RWPE2 (cell line): ENCODE results near the gene UHRF2.

ENCODE experiments used
- ATAC-seq: fragments of 200-7000 bp; cut with Tn5 transposase; 3 replicates; pipeline ENCODE4 v1.9.1; 2021; ENCODE audit warnings: low read depth
- DNase-seq: peaks from one replicate; pipeline ENCODE4 v3.0.0-alpha.2; 2020; ENCODE audit warnings: low spot score
- H3K27ac ChIP-seq: fragments of 450-650 bp; 2 replicates; pipeline ENCODE4 v1.5.1; 2017; ENCODE audit warnings: mild to moderate bottlenecking; ENCODE audit not compliant: poor library complexity, severe bottlenecking
- H3K27me3 ChIP-seq: fragments of 250-450 bp; sonication (Bioruptor Pico); 2 replicates; pipeline ENCODE4 v1.5.1; 2021; ENCODE audit warnings: mild to moderate bottlenecking, moderate library complexity; ENCODE audit not compliant: insufficient read depth, poor library complexity, severe bottlenecking
- H3K36me3 ChIP-seq: fragments of 250-450 bp; sonication (Bioruptor Pico); 2 replicates; pipeline ENCODE4 v1.5.1; 2020; ENCODE audit warnings: low read depth, mild to moderate bottlenecking, moderate library complexity
- H3K4me1 ChIP-seq: fragments of 250-450 bp; sonication (Bioruptor Pico); 2 replicates; pipeline ENCODE4 v1.5.1; 2021; ENCODE audit warnings: mild to moderate bottlenecking, moderate library complexity; ENCODE audit not compliant: insufficient read depth, poor library complexity, severe bottlenecking
- H3K4me3 ChIP-seq: fragments of 250-450 bp; sonication (Bioruptor Pico); 2 replicates; pipeline ENCODE4 v1.5.1; 2021; ENCODE audit warnings: mild to moderate bottlenecking, moderate library complexity; ENCODE audit not compliant: severe bottlenecking
- H3K9me3 ChIP-seq: fragments of 250-450 bp; sonication (Bioruptor Pico); 2 replicates; pipeline ENCODE4 v1.5.1; 2021; ENCODE audit warnings: mild to moderate bottlenecking, moderate library complexity; ENCODE audit not compliant: severe bottlenecking
- TF ChIP-seq, protein P1 (sequence below): fragments of 450-650 bp; IDR thresholded peaks from one replicate; pipeline ENCODE4 v1.5.1; 2017; ENCODE audit warnings: mild to moderate bottlenecking, moderate library complexity; ENCODE audit not compliant: poor library complexity, severe bottlenecking

The UHRF2 gene

GRCh38 chr9:6467006-6467625 is 54.1 kb downstream of the UHRF2 start:
- H3K4me3 ChIP-seq: no peak overlapping the region
- peaks cover 9% of the 10 kb centered on the region for H3K4me1 ChIP-seq
- DNase-seq (no peak), ATAC-seq (peak; percentile 73)
- no peaks in the 10 kb centered on the region for H3K27me3 ChIP-seq
- no peaks in the 10 kb centered on the region for H3K9me3 ChIP-seq
- H3K36me3 ChIP-seq: peaks cover 53% of the 10 kb centered on the region
- H3K27ac ChIP-seq: peak overlapping the region; percentile 42
- TF ChIP-seq, protein P1, sequence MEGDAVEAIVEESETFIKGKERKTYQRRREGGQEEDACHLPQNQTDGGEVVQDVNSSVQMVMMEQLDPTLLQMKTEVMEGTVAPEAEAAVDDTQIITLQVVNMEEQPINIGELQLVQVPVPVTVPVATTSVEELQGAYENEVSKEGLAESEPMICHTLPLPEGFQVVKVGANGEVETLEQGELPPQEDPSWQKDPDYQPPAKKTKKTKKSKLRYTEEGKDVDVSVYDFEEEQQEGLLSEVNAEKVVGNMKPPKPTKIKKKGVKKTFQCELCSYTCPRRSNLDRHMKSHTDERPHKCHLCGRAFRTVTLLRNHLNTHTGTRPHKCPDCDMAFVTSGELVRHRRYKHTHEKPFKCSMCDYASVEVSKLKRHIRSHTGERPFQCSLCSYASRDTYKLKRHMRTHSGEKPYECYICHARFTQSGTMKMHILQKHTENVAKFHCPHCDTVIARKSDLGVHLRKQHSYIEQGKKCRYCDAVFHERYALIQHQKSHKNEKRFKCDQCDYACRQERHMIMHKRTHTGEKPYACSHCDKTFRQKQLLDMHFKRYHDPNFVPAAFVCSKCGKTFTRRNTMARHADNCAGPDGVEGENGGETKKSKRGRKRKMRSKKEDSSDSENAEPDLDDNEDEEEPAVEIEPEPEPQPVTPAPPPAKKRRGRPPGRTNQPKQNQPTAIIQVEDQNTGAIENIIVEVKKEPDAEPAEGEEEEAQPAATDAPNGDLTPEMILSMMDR: no peak

DNA sequence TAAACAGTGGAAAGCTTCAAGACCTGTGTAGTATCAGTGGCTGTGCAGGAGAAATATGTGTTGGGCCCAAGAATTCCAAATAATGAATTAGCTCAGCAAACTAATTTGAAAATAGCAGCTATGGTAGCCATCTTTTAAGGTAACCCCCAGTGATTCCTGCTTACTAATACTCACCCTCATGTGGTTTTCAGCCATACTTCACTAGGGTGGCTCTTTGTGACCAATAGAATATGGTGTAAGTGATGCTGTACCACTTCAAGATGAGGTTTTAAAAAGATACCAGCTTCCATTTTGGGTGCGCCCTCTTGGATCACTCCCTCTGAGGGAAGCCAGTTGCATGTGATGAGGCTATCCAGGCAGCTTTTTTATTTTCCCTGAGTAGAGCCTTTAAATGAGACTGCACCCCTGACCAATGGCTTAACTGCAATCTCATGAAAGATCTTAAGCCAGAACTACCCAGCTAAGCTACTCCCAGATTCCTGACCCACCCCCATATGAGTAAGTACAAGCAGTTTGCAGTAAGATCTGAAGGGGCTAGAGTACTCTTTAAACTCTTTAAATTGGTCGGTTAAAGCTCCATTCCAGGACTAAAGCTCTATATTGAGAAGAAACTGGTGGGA is 58.3 kb downstream of the UHRF2 start:
- ATAC-seq (no peak), DNase-seq (no peak)
- H3K36me3 ChIP-seq: peaks cover 49% of the 10 kb centered on the region
- no peaks in the 10 kb centered on the region for H3K9me3 ChIP-seq
- no peaks in the 10 kb centered on the region for H3K27me3 ChIP-seq
- TF ChIP-seq, protein P1: no peak
- H3K4me3 ChIP-seq: no peak overlapping the region
- no peak overlapping the region for H3K27ac ChIP-seq
- peaks cover 9% of the 10 kb centered on the region for H3K4me1 ChIP-seq

DNA sequence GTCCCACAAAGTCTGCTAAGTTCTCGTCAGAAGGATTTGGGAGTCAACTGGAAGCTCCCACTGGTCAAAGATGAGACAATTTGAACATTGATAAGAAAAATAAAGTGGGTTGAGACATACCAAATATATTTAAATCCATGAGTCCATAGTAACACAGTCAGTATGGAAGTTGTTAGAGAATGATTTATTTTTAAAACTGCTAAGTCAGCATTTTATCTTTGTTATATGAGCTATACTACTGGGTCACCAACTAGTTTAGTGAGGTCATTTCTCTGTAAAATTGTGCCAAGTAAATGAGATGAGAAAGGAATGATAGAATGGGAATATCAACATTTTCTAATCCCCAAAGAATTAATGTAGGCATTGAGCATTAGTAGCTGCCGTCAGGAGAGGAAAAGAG is 60.2 kb downstream of the UHRF2 start:
- Histone ChIP-seq H3K4me3 (no peak overlapping the region), H3K9me3 (no peaks in the 10 kb centered on the region), H3K36me3 (peaks cover 62% of the 10 kb centered on the region), H3K27me3 (no peaks in the 10 kb centered on the region), H3K4me1 (no peaks in the 10 kb centered on the region), H3K27ac (no peak overlapping the region)
- ATAC-seq: no peak
- DNase-seq: no peak
- TF ChIP-seq, protein P1: no peak

GRCh38 chr9:6479959-6480358 is 67.0 kb downstream of the UHRF2 start:
- ATAC-seq (no peak), DNase-seq (no peak)
- no peaks in the 10 kb centered on the region for H3K9me3 ChIP-seq
- no peak overlapping the region for H3K27ac ChIP-seq
- no peak overlapping the region for H3K4me3 ChIP-seq
- H3K27me3 ChIP-seq: no peaks in the 10 kb centered on the region
- TF ChIP-seq, protein P1: no peak
- no peaks in the 10 kb centered on the region for H3K4me1 ChIP-seq
- peaks cover 91% of the 10 kb centered on the region for H3K36me3 ChIP-seq

DNA sequence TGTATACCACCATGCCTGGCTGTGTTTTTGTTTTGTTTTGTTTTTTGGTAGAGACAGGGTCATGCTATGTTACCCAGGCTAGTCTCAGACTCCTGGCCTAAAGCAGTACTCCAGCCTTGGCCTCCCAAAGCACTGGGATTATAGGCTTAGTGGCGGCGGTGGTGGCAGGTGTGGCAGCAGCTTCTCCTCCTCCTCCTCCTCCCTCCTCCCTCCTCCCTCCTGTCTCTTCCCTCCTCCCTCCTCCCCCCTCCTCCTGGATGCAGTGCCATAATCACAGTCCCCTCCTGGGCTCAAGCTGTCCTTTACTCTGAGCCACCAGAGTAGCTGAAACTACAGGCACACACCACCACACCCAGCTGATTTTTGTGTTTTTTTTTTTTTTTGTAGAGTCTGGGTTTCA is 71.2 kb downstream of the UHRF2 start:
- no peaks in the 10 kb centered on the region for H3K27me3 ChIP-seq
- no peak for ATAC-seq
- no peak for DNase-seq
- H3K9me3 ChIP-seq: no peaks in the 10 kb centered on the region
- no peak overlapping the region for H3K27ac ChIP-seq
- H3K36me3 ChIP-seq: peaks cover 81% of the 10 kb centered on the region
- TF ChIP-seq, protein P1: no peak
- no peaks in the 10 kb centered on the region for H3K4me1 ChIP-seq
- H3K4me3 ChIP-seq: no peak overlapping the region
